Neural progenitor cell (in vitro differentiated cells): ENCODE data around the gene MKRN3.
A peak's percentile ranks its signal among the peaks of the same experiment; 100 is the strongest.

ENCODE experiments used
- CTCF ChIP-seq: fragments of 200-600 bp; sonication (generic); IDR thresholded peaks from 2 replicates; pipeline ENCODE4 v1.5.1; 2017; ENCODE audit warnings: antibody characterized with exemption, mild to moderate bottlenecking
- EZH2 ChIP-seq: fragments of 200-600 bp; sonication (generic); IDR thresholded peaks from 2 replicates; pipeline ENCODE4 v1.6.1; 2017; ENCODE audit warnings: antibody characterized with exemption, mild to moderate bottlenecking, moderate library complexity
- EZH2phosphoT487 ChIP-seq: fragments of 200-600 bp; sonication (generic); IDR thresholded peaks from 2 replicates; pipeline ENCODE4 v1.6.1; 2017; ENCODE audit warnings: antibody characterized with exemption

GRCh38 chr15:23574742-23575141, 9.3 kb downstream of the MKRN3 start:
- TF ChIP-seq EZH2phosphoT487 (no peak), CTCF (peak; percentile 21), EZH2 (no peak)
